Naive thymus-derived CD8-positive, alpha-beta T cell (primary cell): ENCODE data around the gene BCKDHB. TPM values are rescaled to one million over a fixed set of nuclear protein-coding genes. Genes with fewer than 3 reads are reported as not detected.

Experiments
- ATAC-seq, 2 donors: fragments of 150-1000 bp; cut with Tn5 transposase in 1 of 2; sonication (Bioruptor Pico), chemical (Tn5 transposase) in 1 of 2; 1 replicate in 1 of 2; 2 replicates in 1 of 2; pipeline ENCODE4 v1.10.0; 2021; ENCODE audit warnings: mild to moderate bottlenecking in 2 of 2, moderate library complexity in 2 of 2
- POLR2A ChIA-PET: fragments of 350-600 bp; sonication (Branson Sonifier 250); formaldehyde crosslinking; loops from one replicate; lab custom pipeline; 2021; ENCODE audit warnings: antibody characterized with exemption; lab: Charles Lee
- DNase-seq, 10 donors: peaks; one replicate each; pipeline versions ENCODE4 v3.0.0 to v3.0.0-alpha.2; 2020 to 2022
- H3K27ac Mint-ChIP-seq, 10 donors: one replicate each; pipeline ENCODE4 v1.8.0; 2020 to 2022; ENCODE audit warnings: mild to moderate bottlenecking in 10 of 10, mixed read lengths in 10 of 10, moderate library complexity in 4 of 10, inconsistent platforms in 1 of 10
- H3K27me3 Mint-ChIP-seq, 5 donors: one replicate each; pipeline ENCODE4 v1.8.0; 2021 to 2022; ENCODE audit warnings: mixed read lengths in 5 of 5
- H3K36me3 Mint-ChIP-seq, 3 donors: one replicate each; pipeline ENCODE4 v1.8.0; 2020 to 2022; ENCODE audit warnings: mixed read lengths in 3 of 3, mild to moderate bottlenecking in 2 of 3, inconsistent platforms in 1 of 3
- H3K4me1 Mint-ChIP-seq, 4 donors: one replicate each; pipeline ENCODE4 v1.8.0; 2021 to 2022; ENCODE audit warnings: mixed read lengths in 4 of 4
- H3K4me3 Mint-ChIP-seq, 10 donors: one replicate each; pipeline ENCODE4 v1.8.0; 2020 to 2022; ENCODE audit warnings: mild to moderate bottlenecking in 10 of 10, mixed read lengths in 10 of 10, moderate library complexity in 6 of 10, inconsistent platforms in 1 of 10
- H3K9me3 Mint-ChIP-seq, 9 donors: one replicate each; pipeline ENCODE4 v1.8.0; 2020 to 2022; ENCODE audit warnings: mixed read lengths in 9 of 9, mild to moderate bottlenecking in 3 of 9, inconsistent platforms in 1 of 9, moderate library complexity in 1 of 9
- polyA plus RNA-seq, 3 donors: library from polyadenylated mRNA; unstranded; fragments of 300-500 nt; fragmentation: Illumina TruSeq; gene quantifications; one replicate each; pipeline ENCODE4 v1.2.3, GENCODE V29; 2021
- total RNA-seq, 8 experiments: library from RNA in 2 of 8; stranded (reverse) in 2 of 8; gene quantifications; one replicate each; pipeline ENCODE4 v1.2.3 and lab custom pipeline; 2021 to 2026

The BCKDHB gene
- total and polyA plus RNA-seq, 5 experiments from 2014 or later, result 20.1 to 31.4 (median 24.1) TPM

DNA sequence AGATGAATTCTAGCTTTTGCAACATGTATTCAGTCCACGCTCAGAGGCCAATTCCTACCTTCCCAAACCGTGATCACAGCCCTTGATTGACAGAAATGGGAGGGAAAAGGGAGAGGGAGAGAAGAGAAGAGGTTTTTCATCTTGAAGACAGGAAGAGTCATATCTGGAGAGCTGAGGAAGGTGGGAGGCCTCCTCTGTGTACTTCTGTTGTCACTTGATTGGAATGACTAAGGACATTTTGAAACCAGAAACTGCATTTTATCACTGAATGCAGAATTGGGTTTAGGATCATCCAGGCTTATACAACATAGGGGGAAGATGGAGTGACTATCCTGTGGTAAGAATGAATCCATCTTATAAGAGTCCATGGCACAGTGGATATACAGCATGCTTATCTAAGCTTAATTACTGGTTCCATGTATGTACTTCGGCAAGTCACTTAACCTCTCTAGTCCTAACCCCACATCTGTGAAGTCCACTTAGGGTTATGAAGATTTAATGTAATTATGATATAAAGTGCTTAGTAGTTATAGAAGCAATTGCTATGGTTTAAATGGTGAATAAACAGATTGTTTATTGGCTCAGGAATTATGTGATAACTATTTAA, 144.0 kb downstream of the BCKDHB start:
- no peak for ATAC-seq
- POLR2A ChIA-PET, result no interaction called here
- peaks cover 0 to 11% (median 7%) of the 10 kb centered on the region in 3 donors for H3K36me3 Mint-ChIP-seq
- no peaks in the 10 kb centered on the region for H3K27me3 Mint-ChIP-seq
- H3K4me3 Mint-ChIP-seq, result no peak overlapping the region
- peak overlapping the region in 1 of 10 donors; percentile 34 for H3K27ac Mint-ChIP-seq
- peaks cover 0 to 13% (median 2%) of the 10 kb centered on the region in 4 donors for H3K4me1 Mint-ChIP-seq
- no peak for DNase-seq
- no peaks in the 10 kb centered on the region for H3K9me3 Mint-ChIP-seq

DNA sequence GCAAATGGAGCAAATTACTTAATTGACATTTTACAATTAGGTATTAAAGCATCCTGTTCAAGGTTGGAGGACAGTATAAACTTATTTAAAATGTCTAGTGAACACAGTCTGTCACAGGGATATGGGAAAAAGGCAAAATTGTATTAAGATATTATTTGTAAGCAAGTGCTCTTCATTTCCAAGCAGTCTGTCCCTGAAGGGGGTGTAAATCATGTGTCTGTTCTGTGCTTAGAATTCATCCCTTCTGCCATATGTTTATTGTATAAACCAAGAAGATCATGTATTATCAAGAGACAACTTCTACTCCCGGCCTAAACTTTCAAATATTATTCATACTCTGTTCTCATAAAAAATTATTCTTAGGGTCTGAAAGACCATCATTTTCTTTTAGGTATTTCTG, 144.8 kb downstream of the BCKDHB start:
- POLR2A ChIA-PET, result no interaction called here
- DNase-seq (no peak), ATAC-seq (no peak)
- H3K27me3 Mint-ChIP-seq, result no peaks in the 10 kb centered on the region
- H3K4me3 Mint-ChIP-seq, result no peak overlapping the region
- H3K9me3 Mint-ChIP-seq, result no peaks in the 10 kb centered on the region
- H3K27ac Mint-ChIP-seq, result no peak overlapping the region
- H3K4me1 Mint-ChIP-seq, result peaks cover 0 to 12% (median 2%) of the 10 kb centered on the region in 4 donors
- H3K36me3 Mint-ChIP-seq, result peaks cover 0 to 11% (median 5%) of the 10 kb centered on the region in 3 donors

DNA sequence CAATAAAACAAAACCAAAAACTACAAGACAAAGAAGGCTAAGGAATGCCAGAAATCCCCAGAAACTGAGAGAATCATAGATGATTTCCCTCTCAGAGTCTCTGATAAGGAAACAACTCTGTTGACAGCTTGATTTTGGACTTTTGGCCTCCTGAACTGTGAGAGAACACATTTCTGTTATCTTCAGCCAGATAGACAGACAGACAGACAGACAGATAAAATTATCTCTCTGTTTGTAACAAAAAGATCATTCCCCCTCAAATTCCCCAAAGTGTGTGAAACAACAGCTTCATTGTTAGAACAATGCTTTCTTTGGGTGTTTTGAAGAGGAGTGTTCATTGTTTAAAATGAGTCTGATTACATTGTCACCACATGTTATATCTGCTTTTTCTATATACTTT, 148.2 kb downstream of the BCKDHB start:
- ATAC-seq (no peak), DNase-seq (no peak)
- Mint-ChIP-seq H3K9me3 (no peaks in the 10 kb centered on the region), H3K4me3 (no peak overlapping the region), H3K27ac (no peak overlapping the region), H3K4me1 (peaks cover 0 to 8% (median 0%) of the 10 kb centered on the region in 4 donors), H3K36me3 (peaks cover 0 to 11% (median 3%) of the 10 kb centered on the region in 3 donors), H3K27me3 (no peaks in the 10 kb centered on the region)
- POLR2A ChIA-PET, result no interaction called here

DNA sequence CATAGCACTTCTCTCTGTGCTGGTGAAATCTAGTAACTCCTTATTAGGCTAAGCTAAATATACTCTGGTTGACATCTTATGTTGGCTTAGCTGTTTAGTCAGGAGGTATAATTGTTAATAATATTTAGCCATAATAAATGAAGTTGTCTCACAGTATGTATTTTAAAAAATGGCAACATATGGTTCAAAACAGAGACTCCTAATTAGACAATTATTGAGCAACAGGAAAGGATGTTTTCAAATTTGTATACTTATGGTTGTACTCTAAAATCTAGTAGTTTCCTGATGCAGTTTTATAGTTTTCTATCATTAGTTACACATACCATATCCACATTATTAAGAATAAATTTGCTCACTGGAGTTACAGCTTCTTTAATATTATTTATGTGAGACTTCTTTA, 150.2 kb downstream of the BCKDHB start:
- H3K27ac Mint-ChIP-seq, result no peak overlapping the region
- POLR2A ChIA-PET, result no interaction called here
- no peak for ATAC-seq

DNA sequence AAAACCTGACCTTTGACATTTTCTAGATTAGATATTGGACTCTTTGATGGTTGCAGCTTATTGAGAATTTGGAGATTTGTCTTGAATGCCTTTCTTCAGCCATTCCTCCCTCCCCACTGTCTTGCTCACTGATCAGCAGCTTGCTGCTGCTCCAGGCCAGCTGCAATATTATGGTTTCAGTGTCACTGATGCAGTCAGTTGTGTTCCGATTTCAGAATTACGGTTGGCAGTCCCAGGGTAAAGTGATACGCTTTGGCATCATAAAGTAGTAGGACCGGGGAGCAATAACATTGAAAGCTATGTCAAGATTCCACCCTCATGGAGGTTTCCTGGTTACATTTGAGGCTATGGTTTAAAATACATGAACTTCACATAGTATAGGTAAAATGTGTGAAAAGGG, 152.6 kb downstream of the BCKDHB start:
- DNase-seq, result no peak
- H3K4me1 Mint-ChIP-seq, result peaks cover 0 to 2% (median 0%) of the 10 kb centered on the region in 4 donors
- POLR2A ChIA-PET, result no interaction called here
- no peaks in the 10 kb centered on the region for H3K27me3 Mint-ChIP-seq
- H3K9me3 Mint-ChIP-seq, result no peaks in the 10 kb centered on the region
- H3K36me3 Mint-ChIP-seq, result peaks cover 4 to 17% (median 9%) of the 10 kb centered on the region in 3 donors
- ATAC-seq, result no peak
- H3K4me3 Mint-ChIP-seq, result no peak overlapping the region
- H3K27ac Mint-ChIP-seq, result no peak overlapping the region

More for the DNA sequence above, 150.2 kb downstream of the BCKDHB start:
- Mint-ChIP-seq H3K4me3 (no peak overlapping the region), H3K4me1 (peaks cover 0 to 5% (median 0%) of the 10 kb centered on the region in 4 donors), H3K27me3 (no peaks in the 10 kb centered on the region), H3K36me3 (peaks cover 4 to 17% (median 8%) of the 10 kb centered on the region in 3 donors), H3K9me3 (no peaks in the 10 kb centered on the region)
- DNase-seq, result no peak

DNA sequence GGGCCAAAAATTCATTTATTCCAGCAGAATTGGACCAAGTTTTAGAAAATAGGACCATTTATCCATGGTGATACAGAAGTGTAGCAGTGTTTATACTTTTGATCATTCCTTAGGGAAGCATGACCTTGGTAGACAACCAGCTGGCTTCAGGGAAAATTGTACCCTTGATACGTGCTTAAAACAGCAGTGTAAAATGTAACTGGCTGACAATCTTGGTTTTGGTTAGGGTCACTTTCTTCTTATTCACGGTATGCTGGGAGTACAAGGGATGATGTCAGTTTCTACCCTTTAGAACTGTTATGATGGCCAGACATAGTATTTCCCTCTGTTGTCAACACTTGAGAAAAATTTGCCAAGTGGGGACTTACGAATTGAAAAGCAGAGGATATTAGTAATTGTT, 157.1 kb downstream of the BCKDHB start:
- H3K27me3 Mint-ChIP-seq, result no peaks in the 10 kb centered on the region
- H3K36me3 Mint-ChIP-seq, result peaks cover 4 to 14% (median 6%) of the 10 kb centered on the region in 3 donors
- ATAC-seq, result no peak
- H3K27ac Mint-ChIP-seq, result no peak overlapping the region
- POLR2A ChIA-PET, result no interaction called here
- no peaks in the 10 kb centered on the region for H3K4me1 Mint-ChIP-seq
- no peak overlapping the region for H3K4me3 Mint-ChIP-seq
- no peaks in the 10 kb centered on the region for H3K9me3 Mint-ChIP-seq
- DNase-seq, result no peak

DNA sequence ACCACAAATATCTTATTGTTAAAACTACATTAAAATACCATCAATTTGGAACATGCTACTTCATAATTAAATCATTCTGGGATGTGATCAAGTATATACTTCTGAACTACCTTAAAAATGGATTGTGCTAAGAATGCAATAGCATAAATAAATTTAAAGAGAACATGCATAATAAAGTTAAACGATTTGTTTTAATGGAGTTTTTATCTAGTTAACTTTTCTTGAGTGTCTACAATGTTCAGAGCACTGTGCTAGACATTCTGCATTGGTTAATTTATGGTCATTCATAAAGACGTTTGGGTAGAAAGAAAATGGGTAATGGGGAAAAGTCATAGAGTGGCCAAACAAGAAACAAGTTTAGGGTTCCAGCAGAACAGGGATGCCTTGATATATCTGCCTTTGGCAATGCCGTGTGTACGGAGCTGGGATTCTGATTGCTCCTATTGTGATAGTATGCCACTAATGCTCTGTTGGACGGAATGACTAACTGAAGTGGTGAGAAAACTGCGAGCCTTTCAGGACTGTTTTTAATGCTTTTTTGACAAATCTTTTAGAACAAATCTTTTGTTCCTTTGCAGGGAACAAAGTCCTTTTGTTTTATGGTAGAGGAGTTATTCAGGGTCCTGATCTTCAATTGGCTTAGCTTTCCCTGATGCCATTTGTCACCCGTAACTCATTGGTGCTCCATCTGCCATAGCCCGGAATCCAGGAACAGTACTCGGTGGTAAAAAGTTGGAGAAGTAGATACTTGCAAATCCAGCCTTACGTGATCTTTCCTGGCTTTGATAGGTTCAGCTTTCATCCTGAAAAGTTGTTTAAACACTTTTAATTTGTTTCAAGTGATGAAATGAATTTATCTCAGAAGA, 162.6 kb downstream of the BCKDHB start:
- DNase-seq, result no peak
- Mint-ChIP-seq H3K27me3 (no peaks in the 10 kb centered on the region), H3K36me3 (peaks cover 4 to 9% (median 4%) of the 10 kb centered on the region in 3 donors), H3K9me3 (peaks cover 0 to 6% (median 0%) of the 10 kb centered on the region in 9 donors), H3K4me1 (no peaks in the 10 kb centered on the region), H3K27ac (no peak overlapping the region), H3K4me3 (no peak overlapping the region)
- ATAC-seq, result no peak
- POLR2A ChIA-PET, result no interaction called here

DNA sequence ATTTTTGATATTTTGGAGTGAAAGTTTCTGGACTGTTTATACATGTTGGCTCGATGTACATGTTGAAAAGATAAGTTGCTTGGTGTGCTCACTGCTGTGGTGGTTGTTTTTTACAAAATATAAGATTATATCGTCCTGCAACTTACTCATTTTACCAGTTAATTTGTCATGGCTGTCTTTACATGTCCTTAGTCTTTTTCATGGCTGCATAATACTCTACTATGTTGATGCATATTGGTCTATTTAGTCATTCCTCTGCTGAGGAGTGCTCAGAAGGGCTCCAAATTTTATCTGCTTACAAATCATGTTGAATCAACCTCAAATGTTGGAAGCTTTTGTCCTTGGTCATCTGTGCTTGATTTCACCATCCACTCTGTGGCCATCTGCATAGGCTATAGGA, 164.6 kb downstream of the BCKDHB start:
- no peak for ATAC-seq

DNA sequence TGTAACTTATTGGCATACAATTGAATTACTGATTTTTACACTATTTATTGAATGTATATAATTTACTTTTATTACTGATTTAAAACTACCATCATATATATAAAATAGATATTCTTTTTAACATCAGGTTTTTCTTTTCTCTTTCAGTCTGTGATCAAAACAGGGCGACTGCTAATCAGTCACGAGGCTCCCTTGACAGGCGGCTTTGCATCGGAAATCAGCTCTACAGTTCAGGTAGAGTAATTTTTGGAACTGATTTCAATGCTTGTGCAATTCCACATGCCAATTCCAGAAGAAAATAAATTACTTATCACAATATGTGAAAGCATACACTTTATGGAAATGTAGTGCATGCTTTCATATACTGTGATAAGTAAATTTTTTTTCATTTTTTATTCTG, 166.5 kb downstream of the BCKDHB start:
- ATAC-seq, result no peak
- Mint-ChIP-seq H3K27me3 (no peaks in the 10 kb centered on the region), H3K36me3 (peaks cover 4 to 8% (median 4%) of the 10 kb centered on the region in 3 donors), H3K4me1 (no peaks in the 10 kb centered on the region), H3K4me3 (no peak overlapping the region), H3K9me3 (peaks cover 0 to 6% (median 0%) of the 10 kb centered on the region in 9 donors), H3K27ac (no peak overlapping the region)
- POLR2A ChIA-PET, result no interaction called here
- DNase-seq, result no peak

More for the DNA sequence above, 164.6 kb downstream of the BCKDHB start:
- no peak for DNase-seq
- Mint-ChIP-seq H3K27me3 (no peaks in the 10 kb centered on the region), H3K4me3 (no peak overlapping the region), H3K27ac (no peak overlapping the region), H3K9me3 (peaks cover 0 to 6% (median 0%) of the 10 kb centered on the region in 9 donors), H3K36me3 (peaks cover 4 to 8% (median 4%) of the 10 kb centered on the region in 3 donors), H3K4me1 (no peaks in the 10 kb centered on the region)
- POLR2A ChIA-PET, result no interaction called here

DNA sequence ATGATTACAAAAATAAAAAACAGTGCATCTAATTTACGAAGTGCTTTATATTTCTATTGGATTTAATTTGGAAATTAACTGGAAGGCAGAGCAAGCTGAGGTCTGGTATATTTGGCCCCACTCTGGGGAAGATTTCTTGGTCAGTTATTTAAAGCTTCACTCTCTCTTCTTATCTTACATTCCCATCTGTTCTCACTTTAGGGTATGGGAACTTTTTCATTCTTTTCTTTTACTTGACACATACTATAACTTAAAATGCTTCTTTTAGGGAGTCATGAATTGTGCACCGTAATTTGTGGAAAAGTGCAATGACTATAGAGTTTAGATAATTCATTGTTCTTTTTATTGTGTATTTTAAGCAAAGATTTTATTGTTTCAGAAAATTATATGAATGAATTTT, 170.4 kb downstream of the BCKDHB start:
- Mint-ChIP-seq H3K27me3 (no peaks in the 10 kb centered on the region), H3K9me3 (no peaks in the 10 kb centered on the region), H3K4me3 (no peak overlapping the region), H3K27ac (no peak overlapping the region), H3K4me1 (peaks cover 0 to 5% (median 0%) of the 10 kb centered on the region in 4 donors), H3K36me3 (peaks cover 4 to 15% (median 5%) of the 10 kb centered on the region in 3 donors)
- DNase-seq (no peak), ATAC-seq (no peak)
- POLR2A ChIA-PET, result no interaction called here

DNA sequence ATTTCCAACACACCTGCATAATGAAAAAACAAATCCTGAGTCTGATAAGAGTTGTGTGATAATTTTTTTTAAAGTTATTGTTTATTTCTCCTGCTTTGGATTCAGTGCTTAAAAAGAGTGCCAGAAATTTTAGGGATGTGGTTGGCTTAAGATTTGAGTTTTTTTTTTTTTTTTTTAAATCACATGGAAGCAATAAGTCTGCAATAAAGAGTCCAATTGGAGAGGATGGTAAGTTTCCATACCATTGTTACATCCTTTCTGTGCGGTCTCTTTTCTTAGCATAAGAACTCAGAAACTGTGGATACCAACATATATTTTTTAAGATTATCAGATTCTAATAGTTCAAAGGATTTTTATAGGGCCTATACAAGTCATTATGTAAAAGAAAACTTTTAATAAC, 171.0 kb downstream of the BCKDHB start:
- Mint-ChIP-seq H3K36me3 (peaks cover 4 to 15% (median 5%) of the 10 kb centered on the region in 3 donors), H3K4me3 (no peak overlapping the region), H3K27ac (no peak overlapping the region), H3K9me3 (no peaks in the 10 kb centered on the region), H3K27me3 (no peaks in the 10 kb centered on the region), H3K4me1 (peaks cover 0 to 5% (median 0%) of the 10 kb centered on the region in 4 donors)
- POLR2A ChIA-PET, result no interaction called here
- no peak for DNase-seq
- no peak for ATAC-seq

DNA sequence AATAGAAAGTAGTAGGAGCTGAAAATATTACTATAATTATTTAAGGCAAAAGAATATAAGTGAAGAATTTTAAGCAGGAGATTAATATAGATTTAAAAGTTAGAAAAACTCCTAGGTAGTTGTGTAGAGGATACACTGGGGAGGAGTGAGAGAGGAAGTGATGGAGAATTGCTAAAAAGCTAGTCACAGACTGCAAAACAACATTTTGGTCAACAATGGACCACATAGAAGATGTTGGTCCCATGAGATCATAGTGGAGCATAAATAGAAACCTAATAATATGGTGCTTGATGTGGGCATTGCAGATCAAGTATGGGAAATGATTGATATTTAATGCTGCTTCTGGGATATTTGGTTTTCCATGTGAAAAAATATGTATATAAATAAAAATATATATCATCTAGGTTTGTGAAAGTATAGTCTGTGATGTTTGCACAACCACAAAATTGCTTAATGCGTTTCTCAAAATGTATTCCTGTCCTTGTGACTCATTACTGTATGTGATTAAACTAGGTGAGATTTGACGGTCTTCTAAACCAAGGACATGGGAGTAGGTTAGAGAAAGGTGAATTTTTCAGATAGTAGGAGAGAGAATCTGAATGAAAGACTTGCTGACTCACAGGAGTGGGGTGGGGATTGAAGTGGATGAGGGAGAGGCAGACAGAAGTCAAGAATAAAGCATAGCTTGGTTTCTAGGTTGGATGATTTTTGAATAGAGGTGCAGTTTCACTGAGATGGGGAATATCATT, 174.0 kb downstream of the BCKDHB start:
- Mint-ChIP-seq H3K9me3 (no peaks in the 10 kb centered on the region), H3K27me3 (no peaks in the 10 kb centered on the region), H3K4me1 (peaks cover 0 to 5% (median 0%) of the 10 kb centered on the region in 4 donors), H3K4me3 (no peak overlapping the region), H3K36me3 (peaks cover 4 to 10% (median 5%) of the 10 kb centered on the region in 3 donors), H3K27ac (peak overlapping the region in 1 of 10 donors; percentile 66)
- DNase-seq (no peak), ATAC-seq (no peak)
- POLR2A ChIA-PET, result no interaction called here
